Measurements from ENCODE around the gene ADCY10.
"Not testable (repeated sequence)": the region's sequence is repeated elsewhere in the genome, so short reads cannot be mapped to it uniquely, and the experiment has no call there.

Gene ADCY10

GRCh38 chr1:167866326-167866725 is 47.6 kb downstream of the ADCY10 start:
- H3K4me1 ChIP-seq (ENCODE audit: control insufficient read depth, insufficient read depth, low read length) = peaks cover 36% of the 10 kb centered on the region
- H3K9me3 ChIP-seq (ENCODE audit: control insufficient read depth, insufficient read depth, low read depth, low read length); H3K27ac ChIP-seq (ENCODE audit: low read depth, low read length); H3K9ac ChIP-seq (ENCODE audit: low read length); H3K27me3 ChIP-seq (ENCODE audit: control insufficient read depth, insufficient read depth, low read length); H3K36me3 ChIP-seq (ENCODE audit: control insufficient read depth, insufficient read depth, low read length); H3K4me3 ChIP-seq (ENCODE audit: low read depth, low read length): not testable (repeated sequence)

- not testable (repeated sequence) for H3K27me3 ChIP-seq (ENCODE audit: control insufficient read depth, insufficient read depth, low read length); H3K4me3 ChIP-seq (ENCODE audit: low read depth, low read length); H3K9me3 ChIP-seq (ENCODE audit: control insufficient read depth, insufficient read depth, low read depth, low read length); H3K9ac ChIP-seq (ENCODE audit: low read length); H3K27ac ChIP-seq (ENCODE audit: low read depth, low read length); H3K36me3 ChIP-seq (ENCODE audit: control insufficient read depth, insufficient read depth, low read length)
- H3K4me1 ChIP-seq (ENCODE audit: control insufficient read depth, insufficient read depth, low read length) = peaks cover 35% of the 10 kb centered on the region
Observed at GRCh38 chr1:167865804-167866308, 48.1 kb downstream of the ADCY10 start.

GRCh38 chr1:167865193-167865592 is 48.7 kb downstream of the ADCY10 start:
- peaks cover 32% of the 10 kb centered on the region for H3K4me1 ChIP-seq (ENCODE audit: control insufficient read depth, insufficient read depth, low read length)
- not testable (repeated sequence) for H3K9ac ChIP-seq (ENCODE audit: low read length); H3K36me3 ChIP-seq (ENCODE audit: control insufficient read depth, insufficient read depth, low read length); H3K27me3 ChIP-seq (ENCODE audit: control insufficient read depth, insufficient read depth, low read length); H3K27ac ChIP-seq (ENCODE audit: low read depth, low read length); H3K4me3 ChIP-seq (ENCODE audit: low read depth, low read length)
- H3K9me3 ChIP-seq (ENCODE audit: control insufficient read depth, insufficient read depth, low read depth, low read length) = peaks cover 13% of the 10 kb centered on the region

- Histone ChIP-seq H3K4me3 (ENCODE audit: low read depth, low read length) (no peak overlapping the region), H3K4me1 (ENCODE audit: control insufficient read depth, insufficient read depth, low read length) (peaks cover 25% of the 10 kb centered on the region), H3K27ac (ENCODE audit: low read depth, low read length) (no peak overlapping the region), H3K9me3 (ENCODE audit: control insufficient read depth, insufficient read depth, low read depth, low read length) (peaks cover 20% of the 10 kb centered on the region), H3K36me3 (ENCODE audit: control insufficient read depth, insufficient read depth, low read length) (no peaks in the 10 kb centered on the region), H3K27me3 (ENCODE audit: control insufficient read depth, insufficient read depth, low read length) (no peaks in the 10 kb centered on the region), H3K9ac (ENCODE audit: low read length) (no peak overlapping the region)
Observed at GRCh38 chr1:167864392-167865032, 49.4 kb downstream of the ADCY10 start.

GRCh38 chr1:167863921-167864279 is 50.0 kb downstream of the ADCY10 start:
- Histone ChIP-seq H3K9me3 (ENCODE audit: control insufficient read depth, insufficient read depth, low read depth, low read length) (peaks cover 25% of the 10 kb centered on the region), H3K36me3 (ENCODE audit: control insufficient read depth, insufficient read depth, low read length) (no peaks in the 10 kb centered on the region), H3K27ac (ENCODE audit: low read depth, low read length) (no peak overlapping the region), H3K4me3 (ENCODE audit: low read depth, low read length) (no peak overlapping the region), H3K27me3 (ENCODE audit: control insufficient read depth, insufficient read depth, low read length) (no peaks in the 10 kb centered on the region), H3K4me1 (ENCODE audit: control insufficient read depth, insufficient read depth, low read length) (peaks cover 24% of the 10 kb centered on the region), H3K9ac (ENCODE audit: low read length) (no peak overlapping the region)

- not testable (repeated sequence) for H3K9ac ChIP-seq (ENCODE audit: low read length); H3K27ac ChIP-seq (ENCODE audit: low read depth, low read length); H3K4me3 ChIP-seq (ENCODE audit: low read depth, low read length); H3K36me3 ChIP-seq (ENCODE audit: control insufficient read depth, insufficient read depth, low read length); H3K27me3 ChIP-seq (ENCODE audit: control insufficient read depth, insufficient read depth, low read length)
- Histone ChIP-seq H3K9me3 (ENCODE audit: control insufficient read depth, insufficient read depth, low read depth, low read length) (peaks cover 26% of the 10 kb centered on the region), H3K4me1 (ENCODE audit: control insufficient read depth, insufficient read depth, low read length) (peaks cover 24% of the 10 kb centered on the region)
Observed at GRCh38 chr1:167863191-167863920, 50.6 kb downstream of the ADCY10 start.

- H3K9ac ChIP-seq (ENCODE audit: low read length) = no peak overlapping the region
- no peak overlapping the region for H3K4me3 ChIP-seq (ENCODE audit: low read depth, low read length)
- H3K9me3 ChIP-seq (ENCODE audit: control insufficient read depth, insufficient read depth, low read depth, low read length) = peaks cover 26% of the 10 kb centered on the region
- peaks cover 24% of the 10 kb centered on the region for H3K4me1 ChIP-seq (ENCODE audit: control insufficient read depth, insufficient read depth, low read length)
- no peaks in the 10 kb centered on the region for H3K27me3 ChIP-seq (ENCODE audit: control insufficient read depth, insufficient read depth, low read length)
- H3K36me3 ChIP-seq (ENCODE audit: control insufficient read depth, insufficient read depth, low read length) = no peaks in the 10 kb centered on the region
- H3K27ac ChIP-seq (ENCODE audit: low read depth, low read length) = peak overlapping the region; percentile 49; the same call in 1 of the 2 replicates
Observed at GRCh38 chr1:167862432-167863076, 51.4 kb downstream of the ADCY10 start.

GRCh38 chr1:167861664-167862381 is 52.1 kb downstream of the ADCY10 start:
- no peak overlapping the region for H3K4me3 ChIP-seq (ENCODE audit: low read depth, low read length)
- peak overlapping the region; percentile 49; the same call in 1 of the 2 replicates for H3K27ac ChIP-seq (ENCODE audit: low read depth, low read length)
- H3K27me3 ChIP-seq (ENCODE audit: control insufficient read depth, insufficient read depth, low read length) = no peaks in the 10 kb centered on the region
- no peaks in the 10 kb centered on the region for H3K36me3 ChIP-seq (ENCODE audit: control insufficient read depth, insufficient read depth, low read length)
- H3K4me1 ChIP-seq (ENCODE audit: control insufficient read depth, insufficient read depth, low read length) = peaks cover 29% of the 10 kb centered on the region
- peaks cover 26% of the 10 kb centered on the region for H3K9me3 ChIP-seq (ENCODE audit: control insufficient read depth, insufficient read depth, low read depth, low read length)
- no peak overlapping the region for H3K9ac ChIP-seq (ENCODE audit: low read length)

GRCh38 chr1:167860231-167860923 is 53.6 kb downstream of the ADCY10 start:
- Histone ChIP-seq H3K4me3 (ENCODE audit: low read depth, low read length) (no peak overlapping the region), H3K9ac (ENCODE audit: low read length) (no peak overlapping the region), H3K4me1 (ENCODE audit: control insufficient read depth, insufficient read depth, low read length) (peaks cover 43% of the 10 kb centered on the region), H3K27ac (ENCODE audit: low read depth, low read length) (no peak overlapping the region), H3K9me3 (ENCODE audit: control insufficient read depth, insufficient read depth, low read depth, low read length) (peaks cover 26% of the 10 kb centered on the region), H3K27me3 (ENCODE audit: control insufficient read depth, insufficient read depth, low read length) (no peaks in the 10 kb centered on the region), H3K36me3 (ENCODE audit: control insufficient read depth, insufficient read depth, low read length) (no peaks in the 10 kb centered on the region)

- no peak overlapping the region for H3K27ac ChIP-seq (ENCODE audit: low read depth, low read length)
- H3K9ac ChIP-seq (ENCODE audit: low read length) = no peak overlapping the region
Observed at GRCh38 chr1:167856711-167857418, 57.1 kb downstream of the ADCY10 start.

More at GRCh38 chr1:167856711-167857418, 57.1 kb downstream of the ADCY10 start:
- no peaks in the 10 kb centered on the region for H3K27me3 ChIP-seq (ENCODE audit: control insufficient read depth, insufficient read depth, low read length)
- no peak overlapping the region for H3K4me3 ChIP-seq (ENCODE audit: low read depth, low read length)
- no peaks in the 10 kb centered on the region for H3K36me3 ChIP-seq (ENCODE audit: control insufficient read depth, insufficient read depth, low read length)
- peaks cover 33% of the 10 kb centered on the region for H3K4me1 ChIP-seq (ENCODE audit: control insufficient read depth, insufficient read depth, low read length)
- H3K9me3 ChIP-seq (ENCODE audit: control insufficient read depth, insufficient read depth, low read depth, low read length) = peaks cover 26% of the 10 kb centered on the region
